Activated CD4-positive, alpha-beta memory T cell treated with anti-CD3 and anti-CD28 coated beads for 36 hours (primary cell): ENCODE data around the gene PHF5A. TPM values are rescaled to one million over a fixed set of nuclear protein-coding genes. Genes with fewer than 3 reads are reported as not detected.
"Not testable (repeated sequence)": the region's sequence is repeated elsewhere in the genome, so short reads cannot be mapped to it uniquely, and the experiment has no call there.

Experiments
- CTCF ChIA-PET: fragments of 350-600 bp; sonication (Branson Sonifier 250); formaldehyde crosslinking; loops from one replicate; lab custom pipeline; 2021; ENCODE audit warnings: antibody characterized with exemption, inconsistent platforms; lab: Charles Lee
- POLR2A ChIA-PET: fragments of 350-600 bp; sonication (Branson Sonifier 250); formaldehyde crosslinking; loops from one replicate; lab custom pipeline; 2021; ENCODE audit warnings: antibody characterized with exemption; lab: Charles Lee
- DNase-seq: peaks from one replicate; pipeline ENCODE4 v3.0.0-alpha.2; 2020
- H3K27ac Mint-ChIP-seq: one replicate; pipeline ENCODE4 v1.8.0; 2021; ENCODE audit warnings: mixed read lengths
- H3K27me3 Mint-ChIP-seq: one replicate; pipeline ENCODE4 v1.8.0; 2021; ENCODE audit warnings: mixed read lengths
- H3K36me3 Mint-ChIP-seq: one replicate; pipeline ENCODE4 v1.8.0; 2021; ENCODE audit warnings: mixed read lengths
- H3K4me1 Mint-ChIP-seq: one replicate; pipeline ENCODE4 v1.8.0; 2021; ENCODE audit warnings: low read depth, mixed read lengths
- H3K4me3 Mint-ChIP-seq: one replicate; pipeline ENCODE4 v1.8.0; 2021; ENCODE audit warnings: mild to moderate bottlenecking, mixed read lengths
- H3K9me3 Mint-ChIP-seq: one replicate; pipeline ENCODE4 v1.8.0; 2021; ENCODE audit warnings: mixed read lengths
- intact Hi-C: fragments of 100-400 bp; cut with micrococcal nuclease; formaldehyde crosslinking; loops from one replicate; pipeline ENCODE4 v1.15.1; 2023
- total RNA-seq, 2 experiments: library from RNA; stranded (reverse); gene quantifications; one replicate each; pipeline ENCODE4 v1.2.3, GENCODE V29; 2021

Gene PHF5A
- total RNA-seq, 2 experiments from 2014 or later: 55.4 to 60.0 TPM

- POLR2A ChIA-PET: interaction anchor here (0.6 to 3.0 kb wide), 22 partner anchors 9 to 1540 kb away, joined by 3 to 57 read pairs (median 4); partner anchors contain the start of genes ACO2, PHF5A, PMM1 and RANGAP1
- no peak for DNase-seq
- peak overlapping the region; percentile 94 for H3K4me3 Mint-ChIP-seq
- CTCF ChIA-PET: interaction anchor here (1.2 to 2.4 kb wide), 5 partner anchors 9 to 42 kb away, joined by 3 to 18 read pairs (median 4); partner anchors contain the start of genes ACO2 and PHF5A
- no peaks in the 10 kb centered on the region for H3K9me3 Mint-ChIP-seq
- intact Hi-C loops: loop anchor here (1.0 to 10.0 kb wide), 3 partner anchors 351 to 589 kb away; partner anchors contain the start of genes EP300, RBX1, ST13 and XPNPEP3
- H3K36me3 Mint-ChIP-seq: peaks cover 24% of the 10 kb centered on the region
- H3K4me1 Mint-ChIP-seq: peaks cover 30% of the 10 kb centered on the region
- H3K27ac Mint-ChIP-seq: peak overlapping the region; percentile 98
- H3K27me3 Mint-ChIP-seq: no peaks in the 10 kb centered on the region
Measured at GRCh38 chr22:41446057-41446501, 22.4 kb downstream of the PHF5A start.

- H3K4me3 Mint-ChIP-seq: peak overlapping the region; percentile 94
- CTCF ChIA-PET: interaction anchor here (1.2 to 2.4 kb wide), 5 partner anchors 8 to 42 kb away, joined by 3 to 18 read pairs (median 4); partner anchors contain the start of genes ACO2 and PHF5A
- intact Hi-C loops: loop anchor here (1.0 to 10.0 kb wide), 4 partner anchors 41 to 588 kb away; partner anchors contain the start of genes EP300, RBX1, ST13 and XPNPEP3
Measured at GRCh38 chr22:41445129-41446056, 23.1 kb downstream of the PHF5A start.

DNA sequence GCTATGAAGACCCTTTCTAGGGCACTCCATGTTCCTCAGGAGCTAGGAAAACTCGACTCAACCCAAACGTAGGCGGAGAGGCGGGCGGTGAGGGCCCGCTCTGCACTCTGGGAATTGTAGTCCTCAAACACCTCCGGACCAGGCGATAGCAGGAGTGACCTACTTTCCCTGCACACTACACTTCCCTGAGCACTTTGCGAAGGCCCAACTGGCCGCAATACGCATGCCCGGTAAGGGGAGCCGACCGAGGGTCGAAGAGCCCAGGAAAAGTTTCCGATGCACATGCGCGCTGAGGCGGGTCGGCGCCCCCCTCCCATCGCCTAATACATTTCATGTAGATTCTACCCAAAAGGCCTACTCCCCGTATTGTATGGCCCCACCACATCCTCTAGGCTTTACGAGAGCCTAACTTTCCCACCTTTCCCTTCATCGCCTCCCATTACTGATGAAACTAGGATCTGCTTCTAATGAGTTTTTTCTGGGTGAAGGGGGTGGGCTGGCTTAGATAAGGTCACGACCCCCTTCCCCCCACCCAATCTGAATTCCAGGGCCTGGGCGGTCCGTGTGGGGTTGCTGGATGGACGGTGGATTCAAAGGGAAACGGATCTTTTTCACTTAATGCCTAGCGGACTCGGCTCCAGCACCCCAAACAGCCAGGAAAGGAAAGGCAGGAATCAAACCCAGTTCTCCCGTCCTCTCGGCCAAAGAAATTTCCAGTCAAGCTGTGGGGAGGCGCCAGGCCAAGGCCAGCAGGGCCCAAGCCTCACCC is 23.9 kb downstream of the PHF5A start:
- peaks cover 33% of the 10 kb centered on the region for H3K4me1 Mint-ChIP-seq
- peaks cover 24% of the 10 kb centered on the region for H3K36me3 Mint-ChIP-seq
- peak; percentile 93 for DNase-seq
- ChIA-PET CTCF (interaction anchor here (1.5 to 2.4 kb wide), 3 partner anchors 24 to 41 kb away, joined by 4 to 18 read pairs (median 14); partner anchors contain the start of genes ACO2 and PHF5A), POLR2A (interaction anchor here (0.5 to 3.0 kb wide), 8 partner anchors 9 to 158 kb away, joined by 3 to 57 read pairs (median 4); partner anchors contain the start of genes ACO2, PHF5A and RANGAP1)
- peak overlapping the region; percentile 98 for H3K27ac Mint-ChIP-seq
- no peaks in the 10 kb centered on the region for H3K9me3 Mint-ChIP-seq
- H3K4me3 Mint-ChIP-seq: peak overlapping the region; percentile 94
- no peaks in the 10 kb centered on the region for H3K27me3 Mint-ChIP-seq
- intact Hi-C loops: loop anchor here (1.0 to 10.0 kb wide), 6 partner anchors 25 to 587 kb away; partner anchors contain the start of genes ACO2, EP300, RANGAP1 and ST13

More at GRCh38 chr22:41445129-41446056, 23.1 kb downstream of the PHF5A start:
- Mint-ChIP-seq H3K27me3 (no peaks in the 10 kb centered on the region), H3K4me1 (peaks cover 30% of the 10 kb centered on the region), H3K27ac (peak overlapping the region; percentile 98), H3K36me3 (peaks cover 24% of the 10 kb centered on the region), H3K9me3 (no peaks in the 10 kb centered on the region)
- POLR2A ChIA-PET: interaction anchor here (0.5 to 3.0 kb wide), 13 partner anchors 8 to 1540 kb away, joined by 3 to 57 read pairs (median 6); partner anchors contain the start of genes ACO2, PHF5A, RANGAP1 and TEF
- DNase-seq: peak; percentile 45

DNA sequence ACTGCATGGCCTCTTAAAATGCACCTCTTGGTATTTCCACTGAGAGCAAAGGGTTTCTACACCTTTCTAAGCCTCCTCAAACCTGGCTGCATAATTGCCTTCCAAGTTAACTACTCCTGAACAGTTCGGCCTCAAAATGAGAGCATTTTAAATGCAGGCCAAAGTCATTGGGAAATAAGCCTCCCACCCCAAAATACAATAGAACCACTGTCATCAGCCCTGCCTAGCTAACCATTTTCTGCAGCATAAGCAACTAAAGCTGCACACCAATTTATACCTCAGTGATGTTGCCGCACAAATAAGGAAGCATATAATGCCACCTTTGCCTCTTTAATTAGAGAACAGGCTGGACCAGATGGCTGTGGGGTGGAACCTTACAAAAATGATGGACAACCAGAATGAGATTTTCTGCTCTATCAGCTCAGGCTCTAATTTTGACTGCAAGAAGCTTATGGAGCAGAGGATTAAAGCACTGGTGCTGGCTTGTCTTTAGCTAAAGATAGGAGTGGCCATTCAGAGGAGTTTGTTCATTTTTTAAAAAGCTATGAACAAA is 26.2 kb downstream of the PHF5A start:
- H3K27ac Mint-ChIP-seq: peak overlapping the region; percentile 45
- H3K36me3 Mint-ChIP-seq: peaks cover 25% of the 10 kb centered on the region
- CTCF ChIA-PET: interaction anchor here (1.0 to 1.7 kb wide), 3 partner anchors 33 to 85 kb away, joined by 3 to 6 read pairs (median 4); no protein-coding TSS in a partner anchor
- no peak for DNase-seq
- no peaks in the 10 kb centered on the region for H3K9me3 Mint-ChIP-seq
- intact Hi-C loops: loop anchor here (10.0 kb wide), 1 partner anchor 348 kb away; the partner anchor contains the start of gene EP300
- no peaks in the 10 kb centered on the region for H3K27me3 Mint-ChIP-seq
- no peak overlapping the region for H3K4me3 Mint-ChIP-seq
- peaks cover 31% of the 10 kb centered on the region for H3K4me1 Mint-ChIP-seq
- POLR2A ChIA-PET: interaction anchor here (0.5 kb wide), 1 partner anchor 139 kb away, joined by 3 read pairs; no protein-coding TSS in a partner anchor

DNA sequence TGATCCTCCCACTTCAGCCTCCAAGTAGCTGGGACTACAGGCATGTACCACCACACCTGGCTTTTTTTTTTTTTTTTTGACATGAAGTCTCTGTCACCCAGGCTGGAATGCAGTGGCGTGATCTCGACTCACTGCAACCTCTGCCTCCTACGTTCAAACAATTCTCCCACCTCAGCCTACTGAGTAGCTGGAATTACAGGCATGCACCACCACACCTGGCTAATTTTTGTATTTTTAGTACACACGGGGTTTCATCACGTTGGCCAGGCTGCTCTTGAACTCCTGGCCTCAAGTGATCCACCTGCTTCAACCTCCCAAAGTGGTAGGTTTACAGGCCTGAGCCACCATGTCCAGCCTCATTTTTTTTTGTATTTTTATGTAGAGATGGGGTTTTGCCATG is 28.0 kb downstream of the PHF5A start:
- H3K27me3 Mint-ChIP-seq, CTCF ChIA-PET, H3K9me3 Mint-ChIP-seq, H3K27ac Mint-ChIP-seq, H3K4me3 Mint-ChIP-seq, POLR2A ChIA-PET, DNase-seq: not testable (repeated sequence)
- intact Hi-C loops: loop anchor here (10.0 kb wide), 1 partner anchor 346 kb away; the partner anchor contains the start of gene EP300
- Mint-ChIP-seq H3K36me3 (peaks cover 36% of the 10 kb centered on the region), H3K4me1 (peaks cover 36% of the 10 kb centered on the region)

- Mint-ChIP-seq H3K4me3 (no peak overlapping the region), H3K4me1 (peaks cover 18% of the 10 kb centered on the region), H3K27ac (no peak overlapping the region), H3K9me3 (no peaks in the 10 kb centered on the region), H3K27me3 (no peaks in the 10 kb centered on the region), H3K36me3 (peaks cover 24% of the 10 kb centered on the region)
- POLR2A ChIA-PET: interaction anchor here (0.5 to 2.0 kb wide), 4 partner anchors 9 to 21 kb away, joined by 3 to 12 read pairs (median 5); partner anchors contain the start of gene TOB2
- DNase-seq: no peak
- intact Hi-C loops: no loop called here
- CTCF ChIA-PET: interaction anchor here (0.8 to 1.6 kb wide), 2 partner anchors 9 to 26 kb away, joined by 3 to 4 read pairs; no protein-coding TSS in a partner anchor
Measured at GRCh38 chr22:41437198-41437597, 31.3 kb downstream of the PHF5A start.

GRCh38 chr22:41436322-41437113 is 32.0 kb downstream of the PHF5A start:
- ChIA-PET POLR2A (interaction anchor here (0.5 to 2.0 kb wide), 5 partner anchors 9 to 21 kb away, joined by 3 to 12 read pairs (median 3); partner anchors contain the start of gene TOB2), CTCF (interaction anchor here (0.8 to 1.7 kb wide), 3 partner anchors 9 to 33 kb away, joined by 3 to 4 read pairs (median 4); no protein-coding TSS in a partner anchor)
- DNase-seq: no peak
- Mint-ChIP-seq H3K36me3 (peaks cover 24% of the 10 kb centered on the region), H3K27ac (no peak overlapping the region), H3K4me3 (no peak overlapping the region), H3K27me3 (no peaks in the 10 kb centered on the region), H3K4me1 (peaks cover 16% of the 10 kb centered on the region), H3K9me3 (no peaks in the 10 kb centered on the region)
- intact Hi-C loops: no loop called here

- Mint-ChIP-seq H3K36me3 (peaks cover 28% of the 10 kb centered on the region), H3K4me3 (no peak overlapping the region), H3K9me3 (no peaks in the 10 kb centered on the region), H3K27me3 (no peaks in the 10 kb centered on the region), H3K4me1 (peaks cover 16% of the 10 kb centered on the region), H3K27ac (peak overlapping the region; percentile 21)
- no peak for DNase-seq
- ChIA-PET CTCF (interaction anchor here (1.7 kb wide), 1 partner anchor 32 kb away, joined by 4 read pairs; no protein-coding TSS in a partner anchor), POLR2A (interaction anchor here (1.0 kb wide), 1 partner anchor 10 kb away, joined by 3 read pairs; no protein-coding TSS in a partner anchor)
- intact Hi-C loops: no loop called here
Measured at GRCh38 chr22:41435560-41435959, 32.9 kb downstream of the PHF5A start.

GRCh38 chr22:41434361-41435003 is 34.0 kb downstream of the PHF5A start:
- H3K9me3 Mint-ChIP-seq, DNase-seq, intact Hi-C loops, H3K4me3 Mint-ChIP-seq, H3K27ac Mint-ChIP-seq, POLR2A ChIA-PET, H3K27me3 Mint-ChIP-seq: not testable (repeated sequence)
- H3K4me1 Mint-ChIP-seq: peaks cover 13% of the 10 kb centered on the region
- H3K36me3 Mint-ChIP-seq: peaks cover 28% of the 10 kb centered on the region
- CTCF ChIA-PET: interaction anchor here (1.7 kb wide), 1 partner anchor 31 kb away, joined by 4 read pairs; no protein-coding TSS in a partner anchor
